ENCODE measurements around the gene VBP1. TPM values are rescaled to one million over a fixed set of nuclear protein-coding genes. Genes with fewer than 3 reads are reported as not detected.
"Not testable (repeated sequence)": the region's sequence is repeated elsewhere in the genome, so short reads cannot be mapped to it uniquely, and the experiment has no call there.

The VBP1 gene
- total RNA-seq, 1 donor from 2014 or later, result 32.2 TPM

DNA sequence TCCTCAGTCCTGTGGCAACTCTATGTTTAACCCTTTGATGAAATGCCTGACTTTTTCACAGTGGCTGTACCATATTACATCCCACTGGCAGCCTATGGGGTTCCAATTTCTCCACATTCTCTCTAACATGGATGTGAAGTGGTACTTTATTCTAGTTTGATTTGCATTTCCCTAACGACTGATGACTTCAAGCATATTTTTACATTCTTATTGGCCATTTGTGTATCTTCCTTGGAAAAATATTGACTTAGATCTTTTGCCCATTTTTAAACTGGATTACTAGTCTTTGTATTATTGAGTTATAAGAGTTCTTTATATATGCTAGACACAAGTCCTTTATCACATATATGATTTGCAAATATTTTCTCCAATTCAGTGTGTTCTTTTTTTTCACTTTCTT lies 50.2 kb downstream of the VBP1 start:
- intact Hi-C loops (cut with DNase I), result no loop called here
- no peaks in the 10 kb centered on the region for H3K9me3 ChIP-seq
- DNase-seq (no peak), ATAC-seq (no peak)
- TF ChIP-seq, protein P1, sequence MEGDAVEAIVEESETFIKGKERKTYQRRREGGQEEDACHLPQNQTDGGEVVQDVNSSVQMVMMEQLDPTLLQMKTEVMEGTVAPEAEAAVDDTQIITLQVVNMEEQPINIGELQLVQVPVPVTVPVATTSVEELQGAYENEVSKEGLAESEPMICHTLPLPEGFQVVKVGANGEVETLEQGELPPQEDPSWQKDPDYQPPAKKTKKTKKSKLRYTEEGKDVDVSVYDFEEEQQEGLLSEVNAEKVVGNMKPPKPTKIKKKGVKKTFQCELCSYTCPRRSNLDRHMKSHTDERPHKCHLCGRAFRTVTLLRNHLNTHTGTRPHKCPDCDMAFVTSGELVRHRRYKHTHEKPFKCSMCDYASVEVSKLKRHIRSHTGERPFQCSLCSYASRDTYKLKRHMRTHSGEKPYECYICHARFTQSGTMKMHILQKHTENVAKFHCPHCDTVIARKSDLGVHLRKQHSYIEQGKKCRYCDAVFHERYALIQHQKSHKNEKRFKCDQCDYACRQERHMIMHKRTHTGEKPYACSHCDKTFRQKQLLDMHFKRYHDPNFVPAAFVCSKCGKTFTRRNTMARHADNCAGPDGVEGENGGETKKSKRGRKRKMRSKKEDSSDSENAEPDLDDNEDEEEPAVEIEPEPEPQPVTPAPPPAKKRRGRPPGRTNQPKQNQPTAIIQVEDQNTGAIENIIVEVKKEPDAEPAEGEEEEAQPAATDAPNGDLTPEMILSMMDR (IDR thresholded peaks at IDR 0.05), result no peak
- no peaks in the 10 kb centered on the region for H3K36me3 ChIP-seq
- no peaks in the 10 kb centered on the region for H3K4me1 ChIP-seq
- H3K4me3 ChIP-seq, result no peak overlapping the region
- H3K27me3 ChIP-seq (ENCODE audit: low read depth), result no peaks in the 10 kb centered on the region
- no peak overlapping the region for H3K27ac ChIP-seq

DNA sequence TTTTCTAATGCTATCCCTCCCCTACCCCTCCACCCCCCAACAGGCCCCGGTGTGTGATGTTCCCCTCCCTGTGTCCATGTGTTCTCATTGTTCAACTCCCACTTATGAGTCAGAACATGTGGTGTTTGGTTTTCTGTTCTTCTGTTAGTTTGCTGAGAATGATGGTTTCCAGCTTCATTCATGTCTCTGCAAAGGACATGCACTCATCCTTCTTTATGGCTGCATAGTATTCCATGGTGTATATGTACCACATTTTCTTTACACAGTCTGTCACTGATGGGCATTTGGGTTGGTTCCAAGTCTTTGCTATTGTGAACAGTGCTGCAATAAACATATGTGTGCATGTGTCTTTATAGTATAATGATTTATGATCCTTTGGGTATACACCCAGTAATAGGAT lies 51.7 kb downstream of the VBP1 start:
- H3K27ac ChIP-seq; H3K9me3 ChIP-seq; ATAC-seq; H3K27me3 ChIP-seq (ENCODE audit: low read depth); H3K4me3 ChIP-seq; intact Hi-C loops (cut with DNase I); DNase-seq; H3K36me3 ChIP-seq; H3K4me1 ChIP-seq: not testable (repeated sequence)

DNA sequence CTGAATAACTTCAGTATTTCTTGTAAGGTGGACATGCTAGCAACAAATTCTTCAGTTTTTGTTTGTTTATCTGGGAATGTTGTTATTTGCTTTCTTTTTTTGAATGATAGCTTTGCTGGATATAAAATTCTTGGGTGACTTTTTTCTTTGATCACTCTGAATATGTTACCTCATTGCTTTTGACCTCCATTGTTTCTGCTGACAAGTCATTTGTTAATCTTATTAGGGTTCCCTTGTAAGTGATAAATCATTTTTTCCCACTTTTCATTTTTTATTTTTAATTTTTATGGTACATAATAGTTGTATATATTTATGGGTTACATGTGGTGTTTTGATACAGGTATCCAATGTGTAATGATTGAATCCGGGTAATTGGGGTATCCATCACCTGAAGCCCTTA lies 54.7 kb downstream of the VBP1 start:
- Histone ChIP-seq H3K4me1 (no peaks in the 10 kb centered on the region), H3K27ac (no peak overlapping the region), H3K27me3 (ENCODE audit: low read depth) (no peaks in the 10 kb centered on the region), H3K4me3 (no peak overlapping the region), H3K9me3 (no peaks in the 10 kb centered on the region), H3K36me3 (no peaks in the 10 kb centered on the region)
- no peak for DNase-seq
- intact Hi-C loops (cut with DNase I), result no loop called here
- ATAC-seq, result no peak
- TF ChIP-seq, protein P1 (IDR thresholded peaks at IDR 0.05), result no peak

DNA sequence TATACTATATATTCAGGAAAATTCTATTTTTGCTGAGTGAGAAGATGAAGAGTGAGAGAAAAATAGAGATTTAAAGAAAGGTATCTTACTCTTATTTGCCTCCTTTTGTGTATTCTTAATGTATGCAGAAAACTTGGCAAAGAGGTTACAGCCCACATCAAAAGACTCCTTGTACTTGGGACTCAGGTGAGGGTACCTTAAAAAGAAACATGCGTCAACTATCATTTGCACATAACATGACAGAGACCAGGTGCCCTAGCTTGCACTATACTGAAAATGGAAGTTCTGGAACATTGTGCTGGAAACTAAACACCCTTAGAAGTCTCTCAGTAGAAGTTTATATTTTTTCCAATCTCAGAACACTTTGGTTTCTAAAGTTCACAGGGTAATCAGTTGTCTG lies 63.6 kb downstream of the VBP1 start:
- Histone ChIP-seq H3K4me1 (no peaks in the 10 kb centered on the region), H3K36me3 (peaks cover 24% of the 10 kb centered on the region), H3K27me3 (ENCODE audit: low read depth) (no peaks in the 10 kb centered on the region), H3K27ac (no peak overlapping the region), H3K9me3 (no peaks in the 10 kb centered on the region), H3K4me3 (no peak overlapping the region)
- no peak for ATAC-seq
- intact Hi-C loops (cut with DNase I), result no loop called here
- no peak for DNase-seq
- TF ChIP-seq, protein P1 (IDR thresholded peaks at IDR 0.05), result no peak

Other genes with a start within 250 kb of the VBP1 start
- gene F8, start 193.7 kb upstream of the VBP1 start, total RNA-seq, result 37.5 TPM
- gene FUNDC2, start 189.6 kb upstream of the VBP1 start, total RNA-seq, result 79.7 TPM
- gene CMC4, start 145.3 kb upstream of the VBP1 start, total RNA-seq, result 6.9 TPM
- 13.2 TPM for gene MTCP1, start 145.3 kb upstream of the VBP1 start, total RNA-seq
- gene BRCC3, start 145.0 kb upstream of the VBP1 start, total RNA-seq, result 17.3 TPM
- 0.95 TPM for gene RAB39B, start 48.0 kb downstream of the VBP1 start, total RNA-seq
- gene CLIC2, start 118.2 kb downstream of the VBP1 start, total RNA-seq, result 53.4 TPM
- not detected for gene F8A2, start 165.6 kb downstream of the VBP1 start, total RNA-seq
- gene F8A3, start 242.2 kb downstream of the VBP1 start, total RNA-seq, result not detected

All from lower lobe of right lung (tissue), 2 donors.